Suppressor macrophage (primary cell): ENCODE data around the gene GPA33.

Experiments
- DNase-seq, 4 experiments: peaks; one replicate each; pipeline ENCODE4 v3.0.0-alpha.2; 2020 to 2022
- total RNA-seq, 17 experiments: gene quantifications; one replicate each; lab custom pipeline; 2026; ENCODE audit warnings: mixed read lengths in 6 of 17, inconsistent platforms in 3 of 17; lab: John Stamatoyannopoulos, UW

GPA33 gene
- total RNA-seq, result 0.07 to 1.9 (median 0.50) reads per million in 17 experiments

- peak; percentile 66 to 89 (median 82) for DNase-seq
These were observed at the start of gene GPA33 for GRCh38 chr1:167090314-167090942. TSS of gene GPA33 (minus strand) at chr1:167090377. CDS start at chr1:167090287, 90 bp downstream.

GRCh38 chr1:167138703-167139102, 48.5 kb upstream of the GPA33 start:
- DNase-seq, result no peak

GRCh38 chr1:167137793-167138510, 47.8 kb upstream of the GPA33 start:
- DNase-seq, result no peak

GRCh38 chr1:167137332-167137781, 47.2 kb upstream of the GPA33 start:
- no peak for DNase-seq

DNA sequence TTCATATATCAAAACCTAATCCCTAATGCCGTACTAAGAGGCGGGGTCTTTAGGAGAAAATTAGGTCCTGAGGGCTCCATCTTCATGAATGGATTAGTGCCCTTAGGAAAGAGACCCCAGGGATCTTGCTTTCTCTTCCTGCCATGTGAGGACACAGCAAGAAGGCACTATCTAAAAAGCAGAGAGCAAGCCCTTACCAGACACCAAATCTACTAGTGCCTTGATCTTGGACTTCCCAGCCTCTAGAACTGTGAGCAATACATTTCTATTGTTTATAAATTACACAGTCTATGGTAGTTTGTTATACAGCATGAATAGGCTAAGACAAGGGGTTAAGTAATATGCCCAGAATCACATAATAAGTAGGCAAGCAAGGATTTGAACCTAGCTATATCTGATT, 46.6 kb upstream of the GPA33 start:
- no peak for DNase-seq

- peak in 1 of 4 experiments; percentile 14 for DNase-seq
These were observed 46.0 kb upstream of the GPA33 start for GRCh38 chr1:167136191-167136614.

- no peak for DNase-seq
These were observed 45.2 kb upstream of the GPA33 start for GRCh38 chr1:167135281-167135840.

- DNase-seq, result no peak
These were observed 42.3 kb upstream of the GPA33 start for GRCh38 chr1:167132301-167133010.

DNA sequence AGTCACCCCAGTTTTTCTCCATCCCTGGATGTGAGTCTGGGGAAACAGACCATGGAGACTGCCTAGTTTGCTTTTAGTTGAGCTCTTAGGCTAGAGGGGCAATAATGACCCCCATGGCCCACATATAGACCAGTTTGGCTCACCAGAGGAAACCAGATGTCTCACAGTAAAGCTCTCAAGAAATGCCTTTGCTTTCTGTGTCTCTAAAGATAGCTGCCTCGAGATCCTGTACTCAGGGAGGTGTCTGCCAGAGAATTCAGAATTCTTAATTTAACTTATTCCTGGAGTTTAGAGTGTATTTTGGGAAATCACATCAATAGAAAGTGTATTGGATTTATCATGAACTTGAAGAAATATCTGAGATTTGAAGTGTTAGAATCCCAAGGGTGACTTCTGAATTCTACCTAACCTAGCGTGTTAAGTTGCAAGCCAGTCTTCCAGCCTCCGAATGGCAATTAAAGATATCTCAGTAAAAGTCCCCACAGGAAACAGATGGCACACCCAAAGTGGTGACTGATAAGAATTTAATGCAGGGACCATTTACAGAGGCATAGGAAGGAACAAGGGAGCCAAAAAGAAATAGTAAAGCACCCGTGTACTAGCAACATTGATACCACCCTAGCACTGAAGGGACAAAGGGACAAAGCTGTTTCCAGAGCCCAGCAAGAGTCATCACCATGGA, 40.8 kb upstream of the GPA33 start:
- DNase-seq, result no peak

DNA sequence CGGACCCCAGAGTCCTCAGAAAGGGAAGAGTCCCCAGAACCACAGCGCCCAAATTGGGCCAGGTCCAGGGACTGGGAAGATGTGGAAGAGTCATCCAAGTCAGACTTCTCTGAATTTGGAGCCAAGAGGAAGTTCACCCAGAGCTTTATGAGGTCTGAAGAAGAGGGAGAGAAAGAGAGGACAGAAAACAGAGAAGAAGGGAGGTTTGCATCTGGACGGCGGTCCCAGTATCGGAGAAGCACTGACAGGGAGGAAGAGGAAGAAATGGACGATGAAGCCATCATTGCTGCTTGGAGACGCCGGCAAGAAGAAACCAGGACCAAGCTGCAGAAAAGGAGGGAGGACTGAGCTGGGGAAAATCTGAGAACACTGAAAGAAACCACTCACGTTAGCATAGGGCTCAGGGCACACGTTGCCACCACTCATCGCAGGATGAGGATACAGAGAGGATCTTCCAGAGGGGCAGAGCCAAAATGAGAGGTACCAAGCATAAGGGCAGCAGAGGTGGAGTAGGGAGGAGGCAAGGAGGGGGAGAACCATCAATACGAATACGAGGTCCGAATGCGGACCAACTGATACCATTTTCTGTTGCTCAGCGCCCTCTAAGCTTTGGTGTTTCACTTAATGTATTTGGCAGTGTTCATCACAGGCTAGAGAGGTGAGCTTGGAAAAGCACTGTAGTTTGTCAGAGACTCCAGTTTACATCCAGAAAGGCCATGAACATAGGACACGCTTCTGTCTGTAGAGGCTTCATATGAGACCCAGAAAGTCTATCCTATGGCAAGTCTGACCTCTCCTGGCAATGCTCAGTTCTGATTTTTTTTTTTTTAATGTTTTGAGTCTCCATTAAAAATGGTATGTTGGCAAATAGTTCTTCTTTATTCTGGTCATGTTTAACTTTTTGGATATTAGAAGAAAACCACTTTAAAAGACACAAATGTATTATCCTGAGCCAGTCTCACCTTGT, 38.4 kb upstream of the GPA33 start:
- peak in 1 of 4 experiments; percentile 8 for DNase-seq

- DNase-seq, result no peak
These were observed 37.5 kb upstream of the GPA33 start for GRCh38 chr1:167127661-167128060.

- no peak for DNase-seq
These were observed 37.1 kb upstream of the GPA33 start for GRCh38 chr1:167127236-167127635.

GRCh38 chr1:167126811-167127210, 36.6 kb upstream of the GPA33 start:
- DNase-seq, result no peak

DNA sequence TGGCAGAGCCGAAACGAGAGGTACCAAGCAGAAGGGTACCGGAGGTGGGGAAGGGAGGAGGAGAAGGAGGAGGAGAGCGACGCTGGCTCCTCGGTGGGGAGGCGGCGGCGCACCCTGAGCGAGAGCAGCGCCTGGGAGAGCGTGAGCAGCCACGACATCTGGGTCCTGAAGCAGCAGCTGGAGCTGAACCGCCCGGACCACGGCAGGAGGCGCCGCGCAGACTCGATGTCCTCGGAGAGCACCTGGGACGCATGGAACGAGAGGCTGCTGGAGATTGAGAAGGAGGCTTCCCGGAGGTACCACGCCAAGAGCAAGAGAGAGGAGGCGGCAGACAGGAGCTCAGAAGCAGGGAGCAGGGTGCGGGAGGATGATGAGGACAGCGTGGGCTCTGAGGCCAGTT, 36.1 kb upstream of the GPA33 start:
- DNase-seq, result no peak

GRCh38 chr1:167122568-167122967, 32.4 kb upstream of the GPA33 start:
- DNase-seq, result no peak

GRCh38 chr1:167122121-167122480, 31.9 kb upstream of the GPA33 start:
- no peak for DNase-seq

- DNase-seq, result peak; percentile 41 to 76 (median 66)
These were observed 31.4 kb upstream of the GPA33 start for GRCh38 chr1:167121375-167122120.

DNA sequence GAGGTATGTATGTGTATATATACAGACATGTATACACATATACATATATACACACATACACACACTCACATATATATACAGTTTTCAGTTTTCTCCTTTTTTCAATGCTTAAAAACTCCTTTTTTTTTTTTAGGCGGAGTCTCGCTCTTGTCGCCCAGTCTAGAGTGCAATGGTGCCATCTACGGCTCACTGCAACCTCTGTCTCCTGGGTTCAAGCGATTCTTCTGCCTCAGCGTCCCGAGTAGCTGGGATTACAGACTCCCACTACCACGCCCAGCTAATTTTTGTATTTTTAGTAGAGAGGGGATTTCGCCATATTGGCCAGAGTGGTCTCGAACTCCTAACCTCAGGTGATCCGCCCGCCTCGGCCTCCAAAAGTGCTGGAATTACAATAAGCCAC, 30.7 kb upstream of the GPA33 start:
- peak in 2 of 4 experiments; percentile 12 for DNase-seq

DNA sequence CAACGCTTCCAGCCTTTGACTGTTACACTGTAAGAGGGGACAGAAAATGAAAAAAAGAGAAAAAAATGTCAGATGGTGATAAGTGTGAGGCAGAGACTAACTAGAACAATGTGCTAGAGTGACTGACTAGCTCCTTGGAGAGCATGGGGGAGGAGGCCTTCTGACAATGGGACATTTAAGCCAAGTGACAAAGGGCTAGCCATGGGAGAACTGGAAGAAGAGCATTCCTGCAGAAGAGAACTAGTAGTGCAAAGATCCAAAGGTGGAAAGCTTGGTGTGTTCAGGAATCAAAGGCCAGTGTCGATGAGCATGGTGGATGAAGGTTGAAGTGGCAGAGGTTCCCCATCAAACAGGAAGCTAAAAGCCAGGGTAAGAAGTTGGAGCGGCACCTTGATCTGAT, 29.5 kb upstream of the GPA33 start:
- no peak for DNase-seq

DNA sequence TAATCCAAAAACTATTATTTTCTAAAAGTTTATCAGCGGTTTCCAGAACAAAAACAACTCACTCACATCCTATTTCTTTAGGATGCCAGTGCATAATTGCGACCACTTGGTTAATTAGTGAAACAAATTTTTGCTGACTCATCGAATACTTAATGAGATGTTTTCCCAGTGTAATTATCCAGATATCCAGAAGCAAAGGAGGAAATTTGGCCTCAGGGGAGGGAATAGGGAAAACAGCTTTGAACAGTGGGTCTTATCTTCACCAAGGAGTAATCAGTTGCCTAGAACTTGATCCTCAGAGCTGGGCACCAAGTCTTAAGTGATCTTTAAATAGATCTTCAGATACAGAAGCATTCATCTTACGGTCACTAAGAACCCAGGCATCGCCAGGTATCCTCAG, 28.0 kb upstream of the GPA33 start:
- DNase-seq, result no peak

GRCh38 chr1:167117225-167117624, 27.0 kb upstream of the GPA33 start:
- no peak for DNase-seq
